NCI-H1417 (cell line): ENCODE data around the gene CCDC70.

Experiments
- DNase-seq, 3 experiments: peaks; one replicate each; lab custom pipeline; 2025; lab: John Stamatoyannopoulos, UW

The CCDC70 gene

GRCh38 chr13:51858433-51859247 is 3.1 kb upstream of the CCDC70 start:
- peak in 1 of 3 experiments; percentile 42 for DNase-seq

GRCh38 chr13:51862957-51863356 is 1.2 kb downstream of the CCDC70 start:
- DNase-seq, result no peak

DNA sequence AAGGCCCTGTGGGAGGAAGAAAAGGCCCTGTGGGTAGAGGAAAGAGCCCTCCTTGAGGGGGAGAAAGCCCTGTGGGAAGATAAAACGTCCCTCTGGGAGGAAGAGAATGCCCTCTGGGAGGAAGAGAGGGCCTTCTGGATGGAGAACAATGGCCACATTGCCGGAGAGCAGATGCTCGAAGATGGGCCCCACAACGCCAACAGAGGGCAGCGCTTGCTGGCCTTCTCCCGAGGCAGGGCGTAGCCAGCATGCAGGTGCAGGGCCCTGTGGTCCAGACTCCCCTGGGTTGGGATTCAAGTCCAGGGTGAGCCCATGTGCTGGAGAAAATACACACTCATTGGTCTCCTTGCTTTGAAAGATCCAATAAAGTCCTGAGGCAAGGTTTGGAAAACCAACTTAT is 4.1 kb downstream of the CCDC70 start:
- DNase-seq, result no peak

DNA sequence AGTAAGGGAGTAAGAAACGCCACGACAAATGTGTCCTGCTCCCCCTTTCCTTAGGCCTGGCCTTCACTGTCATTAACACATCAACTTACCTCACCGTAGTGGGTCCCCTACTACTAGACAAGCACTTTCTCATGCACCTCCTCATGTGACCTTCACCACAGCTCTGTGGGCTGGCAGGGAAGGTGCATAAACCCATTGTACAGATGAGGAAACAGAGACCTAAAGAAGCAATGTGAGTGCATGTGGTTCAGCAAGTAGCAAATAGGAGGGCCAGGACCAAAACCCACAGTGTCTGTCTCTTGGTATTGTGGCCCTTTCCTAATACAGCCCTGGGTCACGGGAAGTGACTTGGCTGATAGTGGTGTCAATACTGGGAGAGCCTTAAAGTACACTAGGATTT is 5.3 kb downstream of the CCDC70 start:
- no peak for DNase-seq

- DNase-seq, result no peak
Measured at GRCh38 chr13:51869916-51870315, 8.1 kb downstream of the CCDC70 start.

GRCh38 chr13:51870616-51871015 is 8.8 kb downstream of the CCDC70 start:
- no peak for DNase-seq

GRCh38 chr13:51873117-51873798 is 11.5 kb downstream of the CCDC70 start:
- no peak for DNase-seq

DNA sequence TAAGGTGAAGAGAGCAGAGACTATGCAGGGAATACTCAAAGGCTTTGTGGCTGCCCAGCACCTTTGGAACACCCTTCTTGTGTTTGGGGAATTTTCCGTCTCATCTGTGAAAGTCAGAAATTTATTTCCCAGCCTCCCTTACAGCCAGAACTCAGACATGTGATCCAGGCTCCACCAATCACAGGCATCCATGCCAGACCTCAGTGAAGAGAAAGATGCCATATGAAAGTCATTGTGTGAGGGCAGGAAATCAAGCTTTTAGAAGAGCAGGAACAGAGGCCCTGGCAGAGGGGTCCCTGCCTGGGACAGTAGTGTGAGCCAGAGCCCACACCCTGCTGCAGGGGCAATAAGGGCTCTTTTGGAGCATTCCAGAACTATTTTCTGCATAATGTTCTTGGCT is 12.1 kb downstream of the CCDC70 start:
- no peak for DNase-seq

DNA sequence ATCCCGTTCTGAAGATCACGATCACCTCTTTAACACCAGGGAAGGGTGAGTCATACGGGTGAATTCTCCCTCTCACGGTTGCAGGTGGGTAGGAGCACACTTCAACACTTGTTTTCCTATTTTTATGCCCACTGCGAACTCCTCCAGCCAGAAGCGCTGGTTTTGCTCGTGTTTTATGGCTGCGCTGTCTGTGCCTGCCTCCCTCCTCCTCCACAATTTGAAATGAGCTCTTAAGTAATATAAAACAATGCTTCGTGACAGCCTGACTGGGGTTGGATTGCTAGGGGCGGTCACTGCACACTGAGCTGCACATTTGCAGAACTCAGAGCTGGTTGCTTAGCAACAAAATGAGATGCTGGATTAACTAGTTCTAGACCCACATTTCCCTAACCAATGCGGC is 12.9 kb downstream of the CCDC70 start:
- DNase-seq, result peak; percentile 78 to 89 (median 85)

- no peak for DNase-seq
Measured at GRCh38 chr13:51879133-51879532, 17.4 kb downstream of the CCDC70 start.

DNA sequence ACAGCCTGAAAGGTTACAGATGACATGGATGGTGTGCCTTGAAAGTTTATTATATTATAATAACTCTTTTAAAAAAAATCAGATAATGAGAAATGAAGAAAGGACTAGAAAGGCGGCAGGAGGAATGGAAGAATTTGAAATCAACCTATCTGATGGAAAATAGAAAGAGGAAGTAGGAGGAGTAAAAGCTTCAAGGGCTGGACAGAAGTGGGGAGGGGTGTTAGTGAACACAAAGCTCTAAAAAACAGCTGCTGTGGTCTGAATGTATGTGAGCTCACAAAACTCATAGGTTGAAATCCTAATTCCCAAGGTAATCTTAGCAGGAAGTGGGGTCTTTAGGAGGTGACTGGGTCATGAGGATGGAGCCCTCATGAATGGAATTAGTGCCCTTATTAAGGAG is 19.5 kb downstream of the CCDC70 start:
- DNase-seq, result no peak

DNA sequence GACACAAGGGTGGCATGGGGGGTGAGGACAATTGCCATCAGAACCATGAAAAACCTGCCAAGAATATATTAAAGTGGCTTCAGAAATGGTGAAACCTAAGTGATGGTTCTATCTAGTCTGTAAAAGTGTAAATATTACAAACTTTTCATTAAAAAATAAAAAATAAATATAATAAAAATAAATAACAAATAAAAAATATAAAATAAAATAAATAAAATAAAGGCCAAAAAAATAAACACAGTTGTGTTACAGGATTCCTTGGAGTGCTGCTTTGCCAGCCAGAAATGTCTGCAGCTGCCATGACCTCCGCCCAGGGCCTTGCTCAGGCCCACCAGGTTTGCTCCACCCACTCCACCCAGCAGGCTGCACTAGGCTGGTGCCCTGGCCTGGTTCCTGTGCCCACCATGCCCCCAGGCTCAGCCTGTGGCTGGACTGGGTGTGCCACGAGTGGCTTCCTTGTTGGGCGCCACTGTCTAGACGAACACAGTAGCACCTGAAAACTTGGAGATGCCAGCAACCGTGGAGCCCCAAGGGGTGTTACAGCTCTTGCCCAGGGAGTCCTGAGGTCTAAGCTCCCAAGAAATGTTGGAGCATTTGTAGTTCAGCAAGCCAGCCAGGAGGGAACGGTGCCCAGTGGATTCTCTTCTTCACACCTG is 20.9 kb downstream of the CCDC70 start:
- DNase-seq, result no peak

DNA sequence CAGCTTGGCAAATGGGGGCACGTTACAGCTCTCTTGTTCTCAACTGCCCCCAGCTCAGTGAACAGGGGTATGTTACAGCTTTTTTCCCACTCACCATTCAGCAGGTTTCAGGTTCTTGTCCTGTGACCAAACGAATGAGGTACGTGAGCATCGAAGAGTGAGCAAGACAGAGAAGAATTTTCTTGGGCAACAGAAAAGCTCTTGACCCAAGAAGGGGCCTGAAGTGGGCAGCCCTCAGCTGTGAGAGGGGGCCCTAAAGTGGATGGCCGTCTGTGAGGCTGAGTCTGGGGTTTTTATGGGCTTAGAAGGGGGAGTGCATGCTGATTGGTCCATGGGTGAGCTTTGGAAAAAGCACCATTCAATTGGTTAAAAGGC is 21.4 kb downstream of the CCDC70 start:
- no peak for DNase-seq

DNA sequence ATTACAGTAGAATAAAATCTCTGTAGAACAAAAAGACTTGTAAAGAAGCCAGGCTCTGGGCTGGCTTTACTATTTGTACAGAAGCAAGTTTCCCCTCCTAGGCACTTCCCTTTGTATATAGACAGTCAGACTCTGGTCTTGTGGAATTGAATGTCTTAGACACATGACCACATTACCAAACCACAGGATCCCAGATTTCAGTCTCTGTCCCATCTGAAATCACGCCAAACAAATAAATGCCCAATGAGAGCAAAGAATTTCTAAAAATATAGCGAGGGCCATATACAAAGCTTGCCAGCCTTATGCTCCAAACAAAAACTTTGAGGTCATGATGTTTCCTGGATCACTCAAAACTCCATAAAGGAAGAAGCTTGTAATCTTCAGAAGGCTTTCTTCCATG is 23.9 kb downstream of the CCDC70 start:
- DNase-seq, result no peak

DNA sequence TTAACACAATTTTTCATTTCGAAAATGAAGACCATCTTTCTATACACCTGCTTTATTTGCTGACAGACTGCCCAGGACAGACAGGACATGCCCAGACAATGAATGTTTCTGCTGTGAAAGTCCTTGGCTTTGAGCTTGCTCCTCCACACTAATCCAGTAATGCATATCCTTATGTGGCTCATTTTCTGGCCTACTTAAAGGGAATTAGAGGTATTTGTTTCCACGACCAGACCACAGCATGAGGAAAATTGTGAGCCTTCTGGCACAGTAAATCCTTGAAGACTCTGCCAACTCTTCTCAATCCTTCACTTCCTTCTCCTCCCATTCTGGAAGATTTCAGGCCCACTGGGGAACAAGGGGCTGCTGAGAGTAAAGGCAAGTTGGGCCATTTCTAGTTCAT is 25.7 kb downstream of the CCDC70 start:
- no peak for DNase-seq

- DNase-seq, result no peak
Measured at GRCh38 chr13:51892657-51893056, 30.9 kb downstream of the CCDC70 start.

DNA sequence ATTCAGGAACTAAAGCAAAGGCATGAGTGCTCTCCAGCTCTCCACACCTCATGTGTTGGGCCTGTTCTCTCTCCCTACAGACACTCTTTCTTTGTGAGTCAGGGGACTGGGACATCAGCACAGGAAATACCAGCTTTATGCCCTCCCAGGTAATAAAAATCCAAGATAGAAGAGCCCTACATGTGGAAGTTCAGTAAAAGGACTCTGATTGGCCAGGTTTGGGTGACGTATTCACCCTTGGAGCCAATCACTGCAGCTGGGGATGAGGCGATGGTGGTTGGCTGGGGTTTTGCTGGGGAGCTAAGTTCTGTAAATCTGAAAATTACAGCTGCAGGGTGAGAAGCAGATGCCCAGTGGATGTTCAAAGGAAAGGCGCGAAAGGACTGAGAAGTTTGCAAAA is 32.5 kb downstream of the CCDC70 start:
- DNase-seq, result peak in 1 of 3 experiments; percentile 11

DNA sequence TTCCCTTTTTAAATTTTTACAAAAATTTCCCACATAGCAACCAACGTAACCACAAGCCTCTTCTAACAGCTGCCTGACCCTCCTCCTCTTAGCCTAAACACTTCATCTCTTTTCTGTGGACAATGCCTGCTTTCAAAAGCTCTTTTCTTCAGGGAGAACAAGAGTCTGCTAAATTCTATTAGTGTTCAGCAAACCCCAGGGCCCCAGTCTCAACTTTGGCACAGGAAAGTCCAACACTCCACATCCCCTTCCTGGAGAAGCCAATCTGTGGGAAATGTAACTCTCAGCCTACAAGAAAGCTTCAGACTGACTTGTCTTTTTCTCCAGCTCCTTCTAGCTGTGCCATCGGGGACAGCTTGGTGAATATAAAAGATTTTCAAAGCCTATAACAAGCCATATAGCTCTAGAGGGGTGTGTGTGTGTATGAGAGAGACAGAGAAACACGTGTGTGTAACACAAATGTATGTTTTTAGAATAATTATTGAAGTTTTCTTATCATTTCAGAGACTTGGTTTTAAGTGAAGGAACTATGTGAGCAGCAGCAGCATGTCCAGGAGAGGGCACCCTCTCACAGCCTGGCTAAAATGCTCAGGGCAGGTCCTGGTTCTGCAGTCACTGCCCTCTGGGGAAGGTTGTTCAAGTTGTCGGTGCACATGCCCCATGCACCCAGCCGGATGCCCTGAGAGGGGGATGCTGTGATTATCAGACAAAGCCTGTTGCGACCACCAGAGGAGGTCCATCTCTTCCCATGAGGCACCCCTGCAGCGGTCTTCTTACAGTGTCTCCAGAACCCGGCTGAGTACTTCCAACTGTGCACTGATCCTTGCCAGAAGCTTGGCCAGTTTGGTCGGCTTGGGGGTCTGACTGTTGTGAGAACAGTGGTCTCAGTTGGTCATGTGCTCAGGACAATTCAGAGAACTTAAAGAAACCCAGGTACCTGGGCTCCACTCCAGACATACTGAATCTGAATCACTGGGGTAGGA is 34.4 kb downstream of the CCDC70 start:
- peak; percentile 46 to 70 (median 69) for DNase-seq

DNA sequence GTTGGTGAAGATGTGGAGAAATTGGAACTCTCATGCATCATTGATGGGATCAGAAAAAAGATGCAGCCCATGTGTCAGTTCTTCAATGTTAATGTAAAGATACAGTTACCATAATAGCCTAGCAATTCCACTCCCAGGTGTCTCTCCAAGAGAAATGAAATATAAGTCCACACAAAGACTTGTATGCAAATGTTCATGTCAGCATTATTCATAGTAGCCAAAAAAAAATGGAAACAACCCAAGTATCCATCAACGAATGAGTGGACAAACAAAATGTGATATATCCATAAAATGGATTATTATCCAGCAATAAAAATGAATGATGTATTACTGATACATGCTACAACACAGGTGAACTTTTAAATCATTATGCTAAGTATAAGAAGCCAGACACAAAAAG is 38.7 kb downstream of the CCDC70 start:
- no peak for DNase-seq

GRCh38 chr13:51902776-51903175 is 41.0 kb downstream of the CCDC70 start:
- DNase-seq, result no peak

DNA sequence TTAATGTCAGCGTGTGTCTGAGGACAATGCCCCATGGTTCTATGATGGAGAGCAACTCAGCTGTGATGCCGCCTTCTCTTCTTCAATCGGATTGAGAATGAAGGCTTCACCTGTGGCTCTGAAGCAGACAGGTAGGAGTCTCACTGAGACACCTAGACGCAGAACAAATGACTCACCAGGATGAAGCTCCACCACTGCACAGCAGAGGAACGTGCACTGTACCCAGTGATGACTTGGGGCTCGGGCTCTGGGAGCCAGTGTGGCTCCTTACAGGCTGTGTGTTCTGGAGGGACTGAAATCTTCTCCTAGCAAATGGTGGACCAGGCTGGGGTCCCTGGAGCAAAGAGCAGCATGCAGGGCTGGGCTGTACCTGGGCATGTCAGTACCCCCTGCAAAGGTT is 44.0 kb downstream of the CCDC70 start:
- DNase-seq, result no peak

- DNase-seq, result peak in 2 of 3 experiments; percentile 59 to 84
Measured at GRCh38 chr13:51906581-51906980, 44.8 kb downstream of the CCDC70 start.
